ENCODE results near the gene CALR3.

DNA sequence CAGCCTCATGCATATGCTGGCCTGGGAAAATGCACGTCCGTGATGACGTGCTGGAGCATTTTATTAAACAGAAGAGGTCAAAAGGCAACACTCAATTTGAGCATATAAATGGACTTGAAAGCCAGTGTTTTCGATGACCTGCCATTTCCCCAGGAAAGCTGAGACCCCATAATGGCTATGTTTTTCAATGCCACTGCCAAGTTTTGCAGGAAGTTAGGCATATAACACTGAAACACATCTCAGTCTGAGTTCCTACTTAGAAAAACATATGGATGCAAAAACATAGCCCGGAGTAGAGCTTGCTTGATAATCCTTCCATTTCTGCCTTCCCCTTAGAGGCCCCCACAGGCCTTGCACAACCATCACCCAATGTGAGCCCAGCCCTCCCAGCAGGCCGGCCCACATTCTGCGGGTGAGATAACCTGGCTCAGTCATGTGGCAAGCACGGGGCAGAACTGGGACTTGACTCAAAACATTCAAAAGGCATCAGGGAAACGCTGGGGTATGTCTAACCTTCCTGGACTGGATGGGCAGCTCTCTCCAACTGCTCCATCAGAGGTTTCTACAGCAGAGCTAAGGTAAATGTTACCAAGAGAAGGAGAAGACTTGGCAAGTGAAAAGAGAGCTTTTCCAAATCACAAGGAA lies 49.1 kb downstream of the CALR3 start:
- TF ChIP-seq HOXA5 (CRISPR knock-in tag; IDR thresholded peaks at IDR 0.05) (no peak), NR2F6 (IDR thresholded peaks at IDR 0.05) (no peak), NR2F6 (CRISPR knock-in tag; IDR thresholded peaks at IDR 0.05) (peak; percentile 73), STAG1 (CRISPR knock-in tag; IDR thresholded peaks at IDR 0.05) (no peak), RFXAP (CRISPR knock-in tag; IDR thresholded peaks at IDR 0.05; ENCODE audit: borderline replicate concordance) (no peak), KMT2A (CRISPR knock-in tag; IDR thresholded peaks at IDR 0.05) (no peak; the same call in 1 of the 2 replicates), SIN3A (IDR thresholded peaks at IDR 0.05; ENCODE audit: borderline replicate concordance, low read depth, low read length) (no peak), ETV5 (CRISPR knock-in tag; IDR thresholded peaks at IDR 0.05; ENCODE audit: borderline replicate concordance) (no peak), KAT8 (CRISPR knock-in tag; IDR thresholded peaks at IDR 0.05) (peak; percentile 53; the same call in 1 of the 2 replicates), SMAD3 (CRISPR knock-in tag; IDR thresholded peaks at IDR 0.05) (peak; percentile 86), KDM1A (CRISPR knock-in tag; IDR thresholded peaks at IDR 0.05) (no peak), GABPA (IDR thresholded peaks at IDR 0.05; ENCODE audit: low read depth, low read length) (no peak), GABPA (CRISPR knock-in tag; IDR thresholded peaks at IDR 0.05; ENCODE audit: low read depth) (no peak)
- TF ChIP-seq, protein P1, sequence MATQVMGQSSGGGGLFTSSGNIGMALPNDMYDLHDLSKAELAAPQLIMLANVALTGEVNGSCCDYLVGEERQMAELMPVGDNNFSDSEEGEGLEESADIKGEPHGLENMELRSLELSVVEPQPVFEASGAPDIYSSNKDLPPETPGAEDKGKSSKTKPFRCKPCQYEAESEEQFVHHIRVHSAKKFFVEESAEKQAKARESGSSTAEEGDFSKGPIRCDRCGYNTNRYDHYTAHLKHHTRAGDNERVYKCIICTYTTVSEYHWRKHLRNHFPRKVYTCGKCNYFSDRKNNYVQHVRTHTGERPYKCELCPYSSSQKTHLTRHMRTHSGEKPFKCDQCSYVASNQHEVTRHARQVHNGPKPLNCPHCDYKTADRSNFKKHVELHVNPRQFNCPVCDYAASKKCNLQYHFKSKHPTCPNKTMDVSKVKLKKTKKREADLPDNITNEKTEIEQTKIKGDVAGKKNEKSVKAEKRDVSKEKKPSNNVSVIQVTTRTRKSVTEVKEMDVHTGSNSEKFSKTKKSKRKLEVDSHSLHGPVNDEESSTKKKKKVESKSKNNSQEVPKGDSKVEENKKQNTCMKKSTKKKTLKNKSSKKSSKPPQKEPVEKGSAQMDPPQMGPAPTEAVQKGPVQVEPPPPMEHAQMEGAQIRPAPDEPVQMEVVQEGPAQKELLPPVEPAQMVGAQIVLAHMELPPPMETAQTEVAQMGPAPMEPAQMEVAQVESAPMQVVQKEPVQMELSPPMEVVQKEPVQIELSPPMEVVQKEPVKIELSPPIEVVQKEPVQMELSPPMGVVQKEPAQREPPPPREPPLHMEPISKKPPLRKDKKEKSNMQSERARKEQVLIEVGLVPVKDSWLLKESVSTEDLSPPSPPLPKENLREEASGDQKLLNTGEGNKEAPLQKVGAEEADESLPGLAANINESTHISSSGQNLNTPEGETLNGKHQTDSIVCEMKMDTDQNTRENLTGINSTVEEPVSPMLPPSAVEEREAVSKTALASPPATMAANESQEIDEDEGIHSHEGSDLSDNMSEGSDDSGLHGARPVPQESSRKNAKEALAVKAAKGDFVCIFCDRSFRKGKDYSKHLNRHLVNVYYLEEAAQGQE (IDR thresholded peaks at IDR 0.05; ENCODE audit: borderline replicate concordance in 1 of 2, low read depth in 1 of 2, low read length in 2 of 2): no peak
- TF ChIP-seq, protein P2, sequence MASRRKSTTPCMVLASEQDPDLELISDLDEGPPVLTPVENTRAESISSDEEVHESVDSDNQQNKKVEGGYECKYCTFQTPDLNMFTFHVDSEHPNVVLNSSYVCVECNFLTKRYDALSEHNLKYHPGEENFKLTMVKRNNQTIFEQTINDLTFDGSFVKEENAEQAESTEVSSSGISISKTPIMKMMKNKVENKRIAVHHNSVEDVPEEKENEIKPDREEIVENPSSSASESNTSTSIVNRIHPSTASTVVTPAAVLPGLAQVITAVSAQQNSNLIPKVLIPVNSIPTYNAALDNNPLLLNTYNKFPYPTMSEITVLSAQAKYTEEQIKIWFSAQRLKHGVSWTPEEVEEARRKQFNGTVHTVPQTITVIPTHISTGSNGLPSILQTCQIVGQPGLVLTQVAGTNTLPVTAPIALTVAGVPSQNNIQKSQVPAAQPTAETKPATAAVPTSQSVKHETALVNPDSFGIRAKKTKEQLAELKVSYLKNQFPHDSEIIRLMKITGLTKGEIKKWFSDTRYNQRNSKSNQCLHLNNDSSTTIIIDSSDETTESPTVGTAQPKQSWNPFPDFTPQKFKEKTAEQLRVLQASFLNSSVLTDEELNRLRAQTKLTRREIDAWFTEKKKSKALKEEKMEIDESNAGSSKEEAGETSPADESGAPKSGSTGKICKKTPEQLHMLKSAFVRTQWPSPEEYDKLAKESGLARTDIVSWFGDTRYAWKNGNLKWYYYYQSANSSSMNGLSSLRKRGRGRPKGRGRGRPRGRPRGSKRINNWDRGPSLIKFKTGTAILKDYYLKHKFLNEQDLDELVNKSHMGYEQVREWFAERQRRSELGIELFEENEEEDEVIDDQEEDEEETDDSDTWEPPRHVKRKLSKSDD (CRISPR knock-in tag; IDR thresholded peaks at IDR 0.05; ENCODE audit: low read depth): no peak
